Activated naive CD4-positive, alpha-beta T cell treated with anti-CD3 and anti-CD28 coated beads for 36 hours (primary cell): Measurements from ENCODE around the gene ZNF540. TPM values are rescaled to one million over a fixed set of nuclear protein-coding genes. Genes with fewer than 3 reads are reported as not detected.
"Not testable (repeated sequence)": the region's sequence is repeated elsewhere in the genome, so short reads cannot be mapped to it uniquely, and the experiment has no call there.

ENCODE experiments used
- CTCF ChIA-PET: fragments of 350-600 bp; sonication (Branson Sonifier 250); formaldehyde crosslinking; loops from one replicate; lab custom pipeline; 2021; ENCODE audit warnings: antibody characterized with exemption; lab: Charles Lee
- DNase-seq: peaks from one replicate; pipeline ENCODE4 v3.0.0-alpha.2; 2020
- H3K27ac Mint-ChIP-seq: one replicate; pipeline ENCODE4 v1.8.0; 2021; ENCODE audit warnings: mild to moderate bottlenecking, mixed read lengths
- H3K27me3 Mint-ChIP-seq: one replicate; pipeline ENCODE4 v1.8.0; 2021; ENCODE audit warnings: low read depth, mixed read lengths
- H3K36me3 Mint-ChIP-seq: one replicate; pipeline ENCODE4 v1.8.0; 2021; ENCODE audit warnings: low read depth, mixed read lengths
- H3K4me1 Mint-ChIP-seq: one replicate; pipeline ENCODE4 v1.8.0; 2021; ENCODE audit warnings: low read depth, mixed read lengths
- H3K4me3 Mint-ChIP-seq: one replicate; pipeline ENCODE4 v1.8.0; 2021; ENCODE audit warnings: mild to moderate bottlenecking, moderate library complexity, mixed read lengths
- H3K9me3 Mint-ChIP-seq: one replicate; pipeline ENCODE4 v1.8.0; 2021; ENCODE audit warnings: mixed read lengths
- intact Hi-C: fragments of 100-400 bp; cut with micrococcal nuclease; formaldehyde crosslinking; loops from one replicate; pipeline ENCODE4 v1.15.1; 2023
- total RNA-seq, 2 experiments: library from RNA; stranded (reverse); gene quantifications; one replicate each; pipeline ENCODE4 v1.2.3, GENCODE V29; 2021

ZNF540 gene
- total RNA-seq, 2 experiments from 2014 or later = 1.0 to 1.9 TPM

DNA sequence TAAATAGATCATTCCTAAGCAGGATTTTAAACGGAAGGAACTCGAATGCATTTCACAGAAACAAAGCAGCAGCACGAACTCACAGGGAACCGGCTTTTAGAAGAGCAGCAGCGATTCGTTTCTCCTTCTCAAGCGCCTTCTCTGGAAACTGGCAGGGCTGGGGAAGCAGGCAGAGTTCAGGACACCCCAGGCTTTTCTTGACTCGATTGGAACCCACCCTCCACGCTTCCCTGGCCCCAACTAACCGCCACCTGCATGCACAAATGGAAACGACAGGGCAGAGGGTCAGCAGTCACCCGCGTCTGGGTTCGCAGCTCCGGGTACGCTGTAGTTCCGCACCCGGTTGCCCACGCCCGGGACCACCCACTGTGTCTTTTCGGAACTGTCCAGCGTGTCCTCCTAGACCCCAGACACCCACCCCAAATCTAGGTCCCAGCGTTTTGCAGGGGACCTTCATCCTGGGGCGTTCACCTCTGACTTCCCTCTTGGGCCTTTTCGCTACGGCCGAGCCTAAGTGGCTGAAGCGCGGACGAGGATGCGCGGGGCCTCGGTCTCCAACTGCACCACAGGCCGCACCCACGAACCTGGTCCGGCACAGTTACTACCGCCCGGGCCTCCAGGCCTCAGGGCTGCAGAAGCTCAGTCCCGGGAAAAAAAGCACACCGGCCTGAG, 60.1 kb downstream of the ZNF540 start:
- CTCF ChIA-PET = no interaction called here
- peak; percentile 42 for DNase-seq
- peaks cover 6% of the 10 kb centered on the region for H3K9me3 Mint-ChIP-seq
- intact Hi-C loops = loop anchor here (1.0 to 10.0 kb wide), 7 partner anchors 38 to 444 kb away; partner anchors contain the start of genes ZNF540, ZNF569, ZNF571 and ZNF573
- peak overlapping the region; percentile 93 for H3K27ac Mint-ChIP-seq
- peaks cover 29% of the 10 kb centered on the region for H3K4me1 Mint-ChIP-seq
- no peaks in the 10 kb centered on the region for H3K27me3 Mint-ChIP-seq
- H3K36me3 Mint-ChIP-seq = peaks cover 26% of the 10 kb centered on the region
- H3K4me3 Mint-ChIP-seq = peak overlapping the region; percentile 93

DNA sequence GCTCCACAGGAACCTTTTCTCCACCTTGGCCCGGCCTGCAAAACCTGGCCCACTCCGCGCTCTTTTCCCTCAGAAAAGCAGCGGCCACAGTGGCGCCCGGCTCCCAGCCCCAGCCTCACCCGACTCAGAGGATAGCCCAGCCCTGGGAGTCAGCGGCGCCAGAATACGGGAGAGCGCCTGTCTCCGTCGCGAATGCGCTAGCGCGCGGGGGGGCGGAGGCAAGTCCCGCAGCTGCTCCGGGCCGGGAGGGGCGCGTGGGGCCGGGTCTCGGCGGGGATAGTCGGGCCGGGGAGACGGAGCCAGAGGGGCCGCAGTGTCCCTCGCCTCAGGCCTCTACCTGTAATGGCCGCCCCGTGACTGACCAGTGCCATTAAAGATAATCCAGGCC, 60.6 kb downstream of the ZNF540 start, which contains the start of gene ZFP30:
Gene ZFP30, minus strand, starts transcription at position 165 of the 388 bp plus-strand sequence. CDS start 7,643 bp downstream, outside the sequence.
- Mint-ChIP-seq H3K4me1 (peaks cover 29% of the 10 kb centered on the region), H3K36me3 (peaks cover 22% of the 10 kb centered on the region), H3K4me3 (peak within 1 kb of the TSS; percentile 93), H3K27me3 (no peaks in the 10 kb centered on the region), H3K27ac (peak within 1 kb of the TSS; percentile 93), H3K9me3 (peaks cover 6% of the 10 kb centered on the region)
- peak; percentile 81 for DNase-seq
- intact Hi-C loops = loop anchor here (1.0 to 10.0 kb wide), 7 partner anchors 37 to 444 kb away; partner anchors contain the start of genes ZNF540, ZNF569, ZNF571 and ZNF573
- CTCF ChIA-PET = no interaction called here

DNA sequence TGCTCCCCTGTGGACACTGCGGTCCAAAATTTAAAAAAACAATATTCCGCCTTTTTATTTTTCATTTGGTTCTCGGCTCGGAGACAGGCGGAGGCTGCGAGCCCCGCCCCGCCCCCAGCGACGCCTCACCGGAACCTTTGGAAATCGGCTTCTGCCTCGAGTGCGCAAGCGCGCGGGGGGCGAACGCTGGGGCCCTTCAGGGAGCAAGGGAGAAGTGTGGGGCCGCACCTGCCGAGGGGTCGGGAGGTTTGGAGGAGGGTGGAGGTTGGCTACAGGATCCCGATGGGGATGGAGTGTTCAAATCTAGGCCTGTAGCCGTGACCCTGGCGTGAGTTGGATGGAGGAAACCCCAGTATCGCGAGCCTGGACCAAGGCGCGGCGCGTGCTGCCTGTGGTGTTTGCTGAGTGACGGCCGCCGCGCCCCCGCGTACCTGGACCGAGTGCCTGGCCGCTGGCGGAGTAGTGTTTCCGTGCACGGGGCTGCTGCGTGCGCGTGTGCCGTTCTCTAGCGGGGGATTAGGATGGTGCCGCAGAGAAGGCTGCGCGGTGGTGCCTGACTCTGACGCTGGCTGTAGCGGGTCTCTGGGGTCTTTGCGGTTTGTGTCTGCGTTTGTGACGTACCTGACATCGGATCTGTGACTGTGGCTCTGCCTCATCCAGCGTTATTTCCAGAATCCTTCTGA, 61.2 kb downstream of the ZNF540 start:
- peaks cover 20% of the 10 kb centered on the region for H3K36me3 Mint-ChIP-seq
- CTCF ChIA-PET = no interaction called here
- H3K4me1 Mint-ChIP-seq = peaks cover 29% of the 10 kb centered on the region
- H3K27me3 Mint-ChIP-seq = no peaks in the 10 kb centered on the region
- H3K4me3 Mint-ChIP-seq = peak overlapping the region; percentile 93
- intact Hi-C loops = loop anchor here (1.0 to 10.0 kb wide), 7 partner anchors 36 to 445 kb away; partner anchors contain the start of genes ZNF540, ZNF569, ZNF571 and ZNF573
- H3K9me3 Mint-ChIP-seq = peaks cover 9% of the 10 kb centered on the region
- peak; percentile 87 for DNase-seq
- H3K27ac Mint-ChIP-seq = peak overlapping the region; percentile 93

DNA sequence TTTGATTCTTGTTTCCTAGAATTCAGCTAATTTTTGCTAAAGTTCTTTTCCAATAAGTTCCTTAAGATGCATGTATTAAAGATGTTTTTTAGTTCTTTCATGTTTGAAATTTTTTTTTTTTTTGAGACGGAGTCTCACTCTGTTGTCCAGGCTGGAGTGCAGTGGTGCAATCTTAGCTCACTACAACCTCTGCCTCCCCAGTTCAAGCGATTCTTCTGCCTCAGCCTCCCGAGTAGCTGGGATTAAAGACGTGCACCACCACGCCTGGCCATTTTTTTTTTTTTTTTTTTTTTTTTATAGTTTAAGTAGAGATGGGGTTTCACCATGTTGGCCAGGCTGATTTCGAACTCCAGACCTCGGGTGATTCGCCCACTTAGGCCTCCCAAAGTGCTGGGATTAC, 62.5 kb downstream of the ZNF540 start:
- DNase-seq, H3K27ac Mint-ChIP-seq, CTCF ChIA-PET, H3K27me3 Mint-ChIP-seq: not testable (repeated sequence)
- peaks cover 18% of the 10 kb centered on the region for H3K36me3 Mint-ChIP-seq
- intact Hi-C loops = loop anchor here (10.0 kb wide), 1 partner anchor 342 kb away; no protein-coding TSS in a partner anchor
- H3K9me3 Mint-ChIP-seq = peaks cover 11% of the 10 kb centered on the region
- H3K4me1 Mint-ChIP-seq = peaks cover 29% of the 10 kb centered on the region
- H3K4me3 Mint-ChIP-seq = peak overlapping the region; percentile 93

Other genes with a start within 250 kb of the ZNF540 start
- gene ZNF527, start 223.8 kb upstream of the ZNF540 start, total RNA-seq = 1 to 10 TPM; 4.3 to 5.0 TPM
- gene ZNF569, start 127.4 kb upstream of the ZNF540 start, total RNA-seq = 10 to 100 TPM in 1 of 2 experiments, 1 to 10 TPM in 1; 8.6 to 10.6 TPM
- gene ZNF570, start 125.5 kb upstream of the ZNF540 start, total RNA-seq = 1 to 10 TPM; 3.1 to 3.7 TPM
- gene ZNF793, start 87.9 kb upstream of the ZNF540 start, total RNA-seq = 1 to 10 TPM; 3.8 to 3.9 TPM
- gene ZNF571, start 84 bp upstream of the ZNF540 start, total RNA-seq = 1 to 10 TPM; 2.8 to 3.5 TPM
- gene ZFP30, start 60.6 kb downstream of the ZNF540 start, total RNA-seq = 10 to 100 TPM; 10.7 to 11.4 TPM
- 1 to 10 TPM; 3.4 to 4.1 TPM for gene ZNF607, start 124.9 kb downstream of the ZNF540 start, total RNA-seq
- 1 to 10 TPM; 6.1 to 7.3 TPM for gene ZNF573, start 184.7 kb downstream of the ZNF540 start, total RNA-seq